ENCODE data around the gene DGCR2.

DNA sequence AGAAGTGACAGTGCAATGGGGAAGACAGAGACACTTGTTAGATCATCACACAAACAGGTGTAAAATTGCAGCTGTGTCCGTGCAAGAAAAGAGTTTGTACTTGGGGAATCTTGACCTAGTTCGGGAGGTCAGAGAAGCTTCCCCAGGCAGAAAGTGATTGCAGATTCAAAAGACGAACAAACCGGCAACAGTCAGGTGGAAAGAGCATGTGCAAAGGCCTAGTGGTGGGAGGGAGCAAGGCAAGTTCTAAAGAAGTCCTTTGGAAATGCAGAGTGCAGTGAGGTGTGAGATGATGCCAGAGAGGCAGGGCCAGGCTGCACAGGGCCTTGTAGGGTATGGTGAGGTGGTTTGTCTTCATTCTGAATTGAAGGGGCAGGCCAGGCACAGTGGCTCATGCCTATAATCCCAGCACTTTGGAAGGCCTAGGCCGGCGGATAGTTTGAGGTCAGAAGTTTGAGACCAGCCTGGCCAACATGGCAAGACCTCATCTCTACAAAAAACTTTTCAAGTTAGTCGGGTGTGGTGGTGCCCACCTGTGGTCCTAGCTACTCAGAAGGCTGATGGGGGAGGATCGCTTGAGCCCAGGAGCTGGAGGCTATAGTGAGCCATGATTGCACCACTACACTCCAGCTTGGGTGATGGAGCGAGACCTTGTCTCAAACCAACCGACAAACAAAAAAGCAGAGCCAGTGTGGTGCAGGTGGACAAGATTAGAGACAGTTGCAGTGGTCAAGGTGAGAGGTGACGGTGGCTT is 24.2 kb upstream of the DGCR2 start:
- TF ChIP-seq POLR2AphosphoS5 (IDR thresholded peaks at IDR 0.05): no peak
- TF ChIP-seq POLR2A (IDR thresholded peaks at IDR 0.05): no peak
- TF ChIP-seq, protein P1, sequence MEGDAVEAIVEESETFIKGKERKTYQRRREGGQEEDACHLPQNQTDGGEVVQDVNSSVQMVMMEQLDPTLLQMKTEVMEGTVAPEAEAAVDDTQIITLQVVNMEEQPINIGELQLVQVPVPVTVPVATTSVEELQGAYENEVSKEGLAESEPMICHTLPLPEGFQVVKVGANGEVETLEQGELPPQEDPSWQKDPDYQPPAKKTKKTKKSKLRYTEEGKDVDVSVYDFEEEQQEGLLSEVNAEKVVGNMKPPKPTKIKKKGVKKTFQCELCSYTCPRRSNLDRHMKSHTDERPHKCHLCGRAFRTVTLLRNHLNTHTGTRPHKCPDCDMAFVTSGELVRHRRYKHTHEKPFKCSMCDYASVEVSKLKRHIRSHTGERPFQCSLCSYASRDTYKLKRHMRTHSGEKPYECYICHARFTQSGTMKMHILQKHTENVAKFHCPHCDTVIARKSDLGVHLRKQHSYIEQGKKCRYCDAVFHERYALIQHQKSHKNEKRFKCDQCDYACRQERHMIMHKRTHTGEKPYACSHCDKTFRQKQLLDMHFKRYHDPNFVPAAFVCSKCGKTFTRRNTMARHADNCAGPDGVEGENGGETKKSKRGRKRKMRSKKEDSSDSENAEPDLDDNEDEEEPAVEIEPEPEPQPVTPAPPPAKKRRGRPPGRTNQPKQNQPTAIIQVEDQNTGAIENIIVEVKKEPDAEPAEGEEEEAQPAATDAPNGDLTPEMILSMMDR (IDR thresholded peaks at IDR 0.05): no peak
